WTC11 (cell line): ENCODE data around the gene CDC73. TPM values are rescaled to one million over a fixed set of nuclear protein-coding genes. Genes with fewer than 3 reads are reported as not detected.

Experiments used
- ATAC-seq: fragments of 200-7000 bp; cut with Tn5 transposase; 2 replicates; pipeline ENCODE4 v1.10.0; 2021; ENCODE audit warnings: mild to moderate bottlenecking, moderate library complexity
- CTCF ChIA-PET: fragments of 300-600 bp; sonication (Branson Sonifier 250); formaldehyde crosslinking; loops from one replicate; lab custom pipeline; 2021; ENCODE audit warnings: antibody characterized with exemption; lab: Charles Lee
- POLR2A ChIA-PET: fragments of 350-600 bp; sonication (Branson Sonifier 250); formaldehyde crosslinking; loops from one replicate; lab custom pipeline; 2021; ENCODE audit warnings: antibody characterized with exemption; lab: Charles Lee
- DNase-seq: peaks from one replicate; pipeline ENCODE4 v3.0.0; 2021; ENCODE audit warnings: low spot score
- H3K27ac Mint-ChIP-seq: 2 replicates; pipeline ENCODE4 v1.8.0; 2021; ENCODE audit warnings: mixed read lengths
- H3K27me3 Mint-ChIP-seq: 2 replicates; pipeline ENCODE4 v1.8.0; 2021; ENCODE audit warnings: low read depth, mild to moderate bottlenecking, moderate library complexity, mixed read lengths
- H3K36me3 Mint-ChIP-seq: 2 replicates; pipeline ENCODE4 v1.8.0; 2021; ENCODE audit warnings: mixed read lengths
- H3K4me1 Mint-ChIP-seq: 2 replicates; pipeline ENCODE4 v1.8.0; 2022; ENCODE audit warnings: mixed read lengths
- H3K4me3 Mint-ChIP-seq: 2 replicates; pipeline ENCODE4 v1.8.0; 2021; ENCODE audit warnings: mild to moderate bottlenecking, moderate library complexity, mixed read lengths
- H3K9me3 Mint-ChIP-seq: 2 replicates; pipeline ENCODE4 v1.8.0; 2021; ENCODE audit warnings: mixed read lengths
- GTF2I ChIP-seq: fragments of 250-450 bp; sonication (Bioruptor Pico); conservative IDR thresholded peaks from 2 replicates; pipeline ENCODE4 v1.4.0; 2021; ENCODE audit warnings: mild to moderate bottlenecking
- MYBL2 ChIP-seq: sonication (generic); formaldehyde crosslinking; IDR thresholded peaks from 2 replicates; pipeline ENCODE4 v1.8.1; 2023; ENCODE audit warnings: mild to moderate bottlenecking, moderate library complexity, missing genetic modification reagents
- NR1H2 ChIP-seq: sonication (generic); formaldehyde crosslinking; IDR thresholded peaks from 2 replicates; pipeline ENCODE4 v1.9.0; 2021; ENCODE audit warnings: mild to moderate bottlenecking, moderate library complexity, missing genetic modification reagents
- PRRX2 ChIP-seq: fragments of 250-450 bp; sonication (Bioruptor Pico); IDR thresholded peaks from 2 replicates; pipeline ENCODE4 v1.8.0; 2021; ENCODE audit warnings: mild to moderate bottlenecking
- TCF7 ChIP-seq: sonication (generic); formaldehyde crosslinking; IDR thresholded peaks from 2 replicates; pipeline ENCODE4 v1.8.0; 2022; ENCODE audit warnings: mild to moderate bottlenecking, low read depth, missing genetic modification reagents, moderate library complexity
- TEAD1 ChIP-seq: sonication (generic); formaldehyde crosslinking; IDR thresholded peaks from 2 replicates; pipeline ENCODE4 v1.8.0; 2022; ENCODE audit warnings: mild to moderate bottlenecking, missing genetic modification reagents
- TP53 ChIP-seq: sonication (generic); formaldehyde crosslinking; IDR thresholded peaks from 2 replicates; pipeline ENCODE4 v1.8.1; 2023; ENCODE audit warnings: mild to moderate bottlenecking, missing genetic modification reagents
- ZNF219 ChIP-seq: sonication (generic); formaldehyde crosslinking; IDR thresholded peaks from 2 replicates; pipeline ENCODE4 v1.8.0; 2023; ENCODE audit warnings: missing genetic modification reagents, mild to moderate bottlenecking, borderline replicate concordance
- ZNF232 ChIP-seq: sonication (generic); formaldehyde crosslinking; IDR thresholded peaks from 2 replicates; pipeline ENCODE4 v1.8.0; 2022; ENCODE audit warnings: mild to moderate bottlenecking, missing genetic modification reagents
- ZNF263 ChIP-seq: sonication (generic); formaldehyde crosslinking; IDR thresholded peaks from 2 replicates; pipeline ENCODE4 v1.8.1; 2022; ENCODE audit warnings: low read depth, mild to moderate bottlenecking, moderate library complexity, missing genetic modification reagents
- total RNA-seq: library from RNA; stranded (reverse); gene quantifications from 3 replicates; pipeline ENCODE4 v1.2.3, GENCODE V29; 2021
- TF ChIP-seq, protein P1 (sequence below): sonication (generic); formaldehyde crosslinking; IDR thresholded peaks from 2 replicates; pipeline ENCODE4 v1.8.0; 2023; ENCODE audit warnings: missing genetic modification reagents, mild to moderate bottlenecking, borderline replicate concordance
- TF ChIP-seq, protein P2 (sequence below): sonication (generic); formaldehyde crosslinking; conservative IDR thresholded peaks from 2 replicates; pipeline ENCODE4 v1.8.1; 2023; ENCODE audit warnings: mild to moderate bottlenecking, low read depth, missing genetic modification reagents, moderate library complexity
- TF ChIP-seq, protein P3 (sequence below): fragments of 200-600 bp; IDR thresholded peaks from 2 replicates; pipeline ENCODE4 v1.8.0; 2022; ENCODE audit warnings: antibody characterized with exemption
- TF ChIP-seq, protein P4 (sequence below): sonication (generic); formaldehyde crosslinking; IDR thresholded peaks from 2 replicates; pipeline ENCODE4 v1.8.0; 2022; ENCODE audit warnings: mild to moderate bottlenecking, missing genetic modification reagents
- TF ChIP-seq, protein P5 (sequence below): fragments of 250-450 bp; sonication (Bioruptor Pico); IDR thresholded peaks from 2 replicates; pipeline ENCODE4 v2.1.2; 2022; ENCODE audit warnings: mild to moderate bottlenecking, moderate library complexity
- TF ChIP-seq, protein P6 (sequence below): sonication (generic); formaldehyde crosslinking; IDR thresholded peaks from 2 replicates; pipeline ENCODE4 v1.8.1; 2023; ENCODE audit warnings: mild to moderate bottlenecking, missing genetic modification reagents
- TF ChIP-seq, protein P7 (sequence below): sonication (generic); formaldehyde crosslinking; IDR thresholded peaks from 2 replicates; pipeline ENCODE4 v1.8.1; 2023; ENCODE audit warnings: mild to moderate bottlenecking, missing genetic modification reagents, moderate library complexity
- TF ChIP-seq, protein P8 (sequence below): sonication (generic); formaldehyde crosslinking; IDR thresholded peaks from 2 replicates; pipeline ENCODE4 v1.8.1; 2023; ENCODE audit warnings: mild to moderate bottlenecking, moderate library complexity, missing genetic modification reagents

The CDC73 gene
- total RNA-seq, 1 experiment from 2014 or later: 57.1 TPM

DNA sequence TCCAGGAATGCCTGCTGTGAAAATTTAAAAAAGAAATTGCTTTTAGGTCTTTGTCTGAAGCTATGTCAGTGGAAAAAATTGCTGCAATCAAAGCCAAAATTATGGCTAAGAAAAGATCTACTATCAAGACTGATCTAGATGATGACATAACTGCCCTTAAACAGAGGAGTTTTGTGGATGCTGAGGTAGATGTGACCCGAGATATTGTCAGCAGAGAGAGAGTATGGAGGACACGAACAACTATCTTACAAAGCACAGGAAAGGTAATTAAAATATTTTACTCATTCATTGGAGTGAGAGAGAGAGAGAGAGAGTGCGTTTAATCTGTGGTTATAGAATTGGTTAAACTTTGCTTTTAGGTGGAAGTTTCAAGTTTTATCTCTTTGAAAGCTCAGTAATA, 20.0 kb downstream of the CDC73 start (continued):
- TF ChIP-seq PRRX2 (no peak), TCF7 (CRISPR knock-in tag) (no peak), ZNF219 (CRISPR knock-in tag) (no peak), MYBL2 (CRISPR knock-in tag) (no peak), ZNF263 (no peak), GTF2I (CRISPR knock-in tag) (no peak), TP53 (CRISPR knock-in tag) (no peak)
- TF ChIP-seq, protein P1, sequence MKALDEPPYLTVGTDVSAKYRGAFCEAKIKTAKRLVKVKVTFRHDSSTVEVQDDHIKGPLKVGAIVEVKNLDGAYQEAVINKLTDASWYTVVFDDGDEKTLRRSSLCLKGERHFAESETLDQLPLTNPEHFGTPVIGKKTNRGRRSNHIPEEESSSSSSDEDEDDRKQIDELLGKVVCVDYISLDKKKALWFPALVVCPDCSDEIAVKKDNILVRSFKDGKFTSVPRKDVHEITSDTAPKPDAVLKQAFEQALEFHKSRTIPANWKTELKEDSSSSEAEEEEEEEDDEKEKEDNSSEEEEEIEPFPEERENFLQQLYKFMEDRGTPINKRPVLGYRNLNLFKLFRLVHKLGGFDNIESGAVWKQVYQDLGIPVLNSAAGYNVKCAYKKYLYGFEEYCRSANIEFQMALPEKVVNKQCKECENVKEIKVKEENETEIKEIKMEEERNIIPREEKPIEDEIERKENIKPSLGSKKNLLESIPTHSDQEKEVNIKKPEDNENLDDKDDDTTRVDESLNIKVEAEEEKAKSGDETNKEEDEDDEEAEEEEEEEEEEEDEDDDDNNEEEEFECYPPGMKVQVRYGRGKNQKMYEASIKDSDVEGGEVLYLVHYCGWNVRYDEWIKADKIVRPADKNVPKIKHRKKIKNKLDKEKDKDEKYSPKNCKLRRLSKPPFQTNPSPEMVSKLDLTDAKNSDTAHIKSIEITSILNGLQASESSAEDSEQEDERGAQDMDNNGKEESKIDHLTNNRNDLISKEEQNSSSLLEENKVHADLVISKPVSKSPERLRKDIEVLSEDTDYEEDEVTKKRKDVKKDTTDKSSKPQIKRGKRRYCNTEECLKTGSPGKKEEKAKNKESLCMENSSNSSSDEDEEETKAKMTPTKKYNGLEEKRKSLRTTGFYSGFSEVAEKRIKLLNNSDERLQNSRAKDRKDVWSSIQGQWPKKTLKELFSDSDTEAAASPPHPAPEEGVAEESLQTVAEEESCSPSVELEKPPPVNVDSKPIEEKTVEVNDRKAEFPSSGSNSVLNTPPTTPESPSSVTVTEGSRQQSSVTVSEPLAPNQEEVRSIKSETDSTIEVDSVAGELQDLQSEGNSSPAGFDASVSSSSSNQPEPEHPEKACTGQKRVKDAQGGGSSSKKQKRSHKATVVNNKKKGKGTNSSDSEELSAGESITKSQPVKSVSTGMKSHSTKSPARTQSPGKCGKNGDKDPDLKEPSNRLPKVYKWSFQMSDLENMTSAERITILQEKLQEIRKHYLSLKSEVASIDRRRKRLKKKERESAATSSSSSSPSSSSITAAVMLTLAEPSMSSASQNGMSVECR: no peak
- TF ChIP-seq, protein P2, sequence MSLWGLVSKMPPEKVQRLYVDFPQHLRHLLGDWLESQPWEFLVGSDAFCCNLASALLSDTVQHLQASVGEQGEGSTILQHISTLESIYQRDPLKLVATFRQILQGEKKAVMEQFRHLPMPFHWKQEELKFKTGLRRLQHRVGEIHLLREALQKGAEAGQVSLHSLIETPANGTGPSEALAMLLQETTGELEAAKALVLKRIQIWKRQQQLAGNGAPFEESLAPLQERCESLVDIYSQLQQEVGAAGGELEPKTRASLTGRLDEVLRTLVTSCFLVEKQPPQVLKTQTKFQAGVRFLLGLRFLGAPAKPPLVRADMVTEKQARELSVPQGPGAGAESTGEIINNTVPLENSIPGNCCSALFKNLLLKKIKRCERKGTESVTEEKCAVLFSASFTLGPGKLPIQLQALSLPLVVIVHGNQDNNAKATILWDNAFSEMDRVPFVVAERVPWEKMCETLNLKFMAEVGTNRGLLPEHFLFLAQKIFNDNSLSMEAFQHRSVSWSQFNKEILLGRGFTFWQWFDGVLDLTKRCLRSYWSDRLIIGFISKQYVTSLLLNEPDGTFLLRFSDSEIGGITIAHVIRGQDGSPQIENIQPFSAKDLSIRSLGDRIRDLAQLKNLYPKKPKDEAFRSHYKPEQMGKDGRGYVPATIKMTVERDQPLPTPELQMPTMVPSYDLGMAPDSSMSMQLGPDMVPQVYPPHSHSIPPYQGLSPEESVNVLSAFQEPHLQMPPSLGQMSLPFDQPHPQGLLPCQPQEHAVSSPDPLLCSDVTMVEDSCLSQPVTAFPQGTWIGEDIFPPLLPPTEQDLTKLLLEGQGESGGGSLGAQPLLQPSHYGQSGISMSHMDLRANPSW (CRISPR knock-in tag): no peak
- TF ChIP-seq, protein P3, sequence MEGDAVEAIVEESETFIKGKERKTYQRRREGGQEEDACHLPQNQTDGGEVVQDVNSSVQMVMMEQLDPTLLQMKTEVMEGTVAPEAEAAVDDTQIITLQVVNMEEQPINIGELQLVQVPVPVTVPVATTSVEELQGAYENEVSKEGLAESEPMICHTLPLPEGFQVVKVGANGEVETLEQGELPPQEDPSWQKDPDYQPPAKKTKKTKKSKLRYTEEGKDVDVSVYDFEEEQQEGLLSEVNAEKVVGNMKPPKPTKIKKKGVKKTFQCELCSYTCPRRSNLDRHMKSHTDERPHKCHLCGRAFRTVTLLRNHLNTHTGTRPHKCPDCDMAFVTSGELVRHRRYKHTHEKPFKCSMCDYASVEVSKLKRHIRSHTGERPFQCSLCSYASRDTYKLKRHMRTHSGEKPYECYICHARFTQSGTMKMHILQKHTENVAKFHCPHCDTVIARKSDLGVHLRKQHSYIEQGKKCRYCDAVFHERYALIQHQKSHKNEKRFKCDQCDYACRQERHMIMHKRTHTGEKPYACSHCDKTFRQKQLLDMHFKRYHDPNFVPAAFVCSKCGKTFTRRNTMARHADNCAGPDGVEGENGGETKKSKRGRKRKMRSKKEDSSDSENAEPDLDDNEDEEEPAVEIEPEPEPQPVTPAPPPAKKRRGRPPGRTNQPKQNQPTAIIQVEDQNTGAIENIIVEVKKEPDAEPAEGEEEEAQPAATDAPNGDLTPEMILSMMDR: no peak
- TF ChIP-seq, all 79 proteins: peak for 0

DNA sequence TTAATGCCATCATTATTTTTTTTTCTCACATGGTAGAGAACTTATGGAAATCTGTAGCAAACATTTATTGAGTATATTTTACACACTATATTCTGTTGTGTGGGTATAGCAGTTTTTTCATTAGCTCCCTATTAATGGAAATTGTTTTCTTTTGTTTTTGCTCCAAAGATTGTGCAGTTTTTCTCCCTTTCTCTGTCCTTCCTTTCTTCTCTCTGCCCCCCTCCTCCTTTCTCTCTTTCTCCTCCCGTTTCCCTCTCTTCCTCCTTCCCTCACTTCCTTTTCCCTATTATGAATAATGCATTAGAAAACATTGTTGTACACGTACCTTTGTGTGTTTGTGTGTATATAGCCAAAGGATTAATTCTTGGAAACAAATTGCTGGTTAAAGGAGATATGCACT, 20.6 kb downstream of the CDC73 start:
- H3K27ac Mint-ChIP-seq: no peak overlapping the region
- TF ChIP-seq, protein P4, sequence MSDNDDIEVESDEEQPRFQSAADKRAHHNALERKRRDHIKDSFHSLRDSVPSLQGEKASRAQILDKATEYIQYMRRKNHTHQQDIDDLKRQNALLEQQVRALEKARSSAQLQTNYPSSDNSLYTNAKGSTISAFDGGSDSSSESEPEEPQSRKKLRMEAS (CRISPR knock-in tag): no peak
- TF ChIP-seq PRRX2 (no peak), ZNF232 (no peak), TEAD1 (CRISPR knock-in tag) (no peak), NR1H2 (CRISPR knock-in tag) (no peak)
- TF ChIP-seq, protein P5, sequence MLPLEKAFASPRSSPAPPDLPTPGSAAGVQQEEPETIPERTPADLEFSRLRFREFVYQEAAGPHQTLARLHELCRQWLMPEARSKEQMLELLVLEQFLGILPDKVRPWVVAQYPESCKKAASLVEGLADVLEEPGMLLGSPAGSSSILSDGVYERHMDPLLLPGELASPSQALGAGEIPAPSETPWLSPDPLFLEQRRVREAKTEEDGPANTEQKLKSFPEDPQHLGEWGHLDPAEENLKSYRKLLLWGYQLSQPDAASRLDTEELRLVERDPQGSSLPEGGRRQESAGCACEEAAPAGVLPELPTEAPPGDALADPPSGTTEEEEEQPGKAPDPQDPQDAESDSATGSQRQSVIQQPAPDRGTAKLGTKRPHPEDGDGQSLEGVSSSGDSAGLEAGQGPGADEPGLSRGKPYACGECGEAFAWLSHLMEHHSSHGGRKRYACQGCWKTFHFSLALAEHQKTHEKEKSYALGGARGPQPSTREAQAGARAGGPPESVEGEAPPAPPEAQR: no peak
- TF ChIP-seq, protein P6, sequence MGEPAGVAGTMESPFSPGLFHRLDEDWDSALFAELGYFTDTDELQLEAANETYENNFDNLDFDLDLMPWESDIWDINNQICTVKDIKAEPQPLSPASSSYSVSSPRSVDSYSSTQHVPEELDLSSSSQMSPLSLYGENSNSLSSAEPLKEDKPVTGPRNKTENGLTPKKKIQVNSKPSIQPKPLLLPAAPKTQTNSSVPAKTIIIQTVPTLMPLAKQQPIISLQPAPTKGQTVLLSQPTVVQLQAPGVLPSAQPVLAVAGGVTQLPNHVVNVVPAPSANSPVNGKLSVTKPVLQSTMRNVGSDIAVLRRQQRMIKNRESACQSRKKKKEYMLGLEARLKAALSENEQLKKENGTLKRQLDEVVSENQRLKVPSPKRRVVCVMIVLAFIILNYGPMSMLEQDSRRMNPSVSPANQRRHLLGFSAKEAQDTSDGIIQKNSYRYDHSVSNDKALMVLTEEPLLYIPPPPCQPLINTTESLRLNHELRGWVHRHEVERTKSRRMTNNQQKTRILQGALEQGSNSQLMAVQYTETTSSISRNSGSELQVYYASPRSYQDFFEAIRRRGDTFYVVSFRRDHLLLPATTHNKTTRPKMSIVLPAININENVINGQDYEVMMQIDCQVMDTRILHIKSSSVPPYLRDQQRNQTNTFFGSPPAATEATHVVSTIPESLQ (CRISPR knock-in tag): no peak
- TF ChIP-seq, protein P7, sequence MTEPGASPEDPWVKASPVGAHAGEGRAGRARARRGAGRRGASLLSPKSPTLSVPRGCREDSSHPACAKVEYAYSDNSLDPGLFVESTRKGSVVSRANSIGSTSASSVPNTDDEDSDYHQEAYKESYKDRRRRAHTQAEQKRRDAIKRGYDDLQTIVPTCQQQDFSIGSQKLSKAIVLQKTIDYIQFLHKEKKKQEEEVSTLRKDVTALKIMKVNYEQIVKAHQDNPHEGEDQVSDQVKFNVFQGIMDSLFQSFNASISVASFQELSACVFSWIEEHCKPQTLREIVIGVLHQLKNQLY (CRISPR knock-in tag): no peak
- TF ChIP-seq, protein P8, sequence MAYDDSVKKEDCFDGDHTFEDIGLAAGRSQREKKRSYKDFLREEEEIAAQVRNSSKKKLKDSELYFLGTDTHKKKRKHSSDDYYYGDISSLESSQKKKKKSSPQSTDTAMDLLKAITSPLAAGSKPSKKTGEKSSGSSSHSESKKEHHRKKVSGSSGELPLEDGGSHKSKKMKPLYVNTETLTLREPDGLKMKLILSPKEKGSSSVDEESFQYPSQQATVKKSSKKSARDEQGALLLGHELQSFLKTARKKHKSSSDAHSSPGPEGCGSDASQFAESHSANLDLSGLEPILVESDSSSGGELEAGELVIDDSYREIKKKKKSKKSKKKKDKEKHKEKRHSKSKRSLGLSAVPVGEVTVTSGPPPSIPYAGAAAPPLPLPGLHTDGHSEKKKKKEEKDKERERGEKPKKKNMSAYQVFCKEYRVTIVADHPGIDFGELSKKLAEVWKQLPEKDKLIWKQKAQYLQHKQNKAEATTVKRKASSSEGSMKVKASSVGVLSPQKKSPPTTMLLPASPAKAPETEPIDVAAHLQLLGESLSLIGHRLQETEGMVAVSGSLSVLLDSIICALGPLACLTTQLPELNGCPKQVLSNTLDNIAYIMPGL (CRISPR knock-in tag): no peak
- peaks cover 52% of the 10 kb centered on the region for H3K36me3 Mint-ChIP-seq
- ChIA-PET POLR2A (interaction anchor here (1.0 kb wide), 1 partner anchor 83 kb away, joined by 3 read pairs; the partner anchor contains the start of genes RO60 and UCHL5), CTCF (interaction anchor here (1.9 kb wide), 1 partner anchor 38 kb away, joined by 5 read pairs; the partner anchor contains the start of gene GLRX2)
- H3K4me3 Mint-ChIP-seq: no peak overlapping the region
- H3K27me3 Mint-ChIP-seq: no peaks in the 10 kb centered on the region
- no peak for ATAC-seq
- H3K4me1 Mint-ChIP-seq: peaks cover 24% of the 10 kb centered on the region
- H3K9me3 Mint-ChIP-seq: 0 out of 2 replicates have a peak, but pooled peaks cover 4% of the 10 kb centered on the region
- no peak for DNase-seq
